Heart left ventricle (tissue), 16 donors: ENCODE data around the gene SETD3. TPM values are rescaled to one million over a fixed set of nuclear protein-coding genes. Genes with fewer than 3 reads are reported as not detected.
A peak's percentile ranks its signal among the peaks of the same experiment; 100 is the strongest.

Source experiments
- ATAC-seq, 4 donors: fragments of 200-7000 bp; cut with Tn5 transposase; one replicate each; pipeline ENCODE4 v1.9.1; 2020 to 2022; ENCODE audit warnings: moderate library complexity in 4 of 4, mild to moderate bottlenecking in 3 of 4, moderate number of reproducible peaks in 1 of 4
- DNase-seq, 5 donors: peaks; one replicate each; pipeline ENCODE4 v3.0.0-alpha.2; 2020
- H3K27ac ChIP-seq, 12 donors: fragments of 200-600 bp; sonication (generic) in 4 of 12; one replicate each; pipeline versions ENCODE4 v1.5.0 to v1.8.0; 2016 to 2022; ENCODE audit warnings: mild to moderate bottlenecking in 2 of 12
- H3K27me3 ChIP-seq, 9 donors: fragments of 200-600 bp; sonication (generic) in 2 of 9; one replicate each; pipeline versions ENCODE4 v1.5.1 to v1.8.0; 2016 to 2022; ENCODE audit warnings: mild to moderate bottlenecking in 3 of 9
- H3K36me3 ChIP-seq, 9 donors: fragments of 200-600 bp; sonication (generic) in 2 of 9; one replicate each; pipeline versions ENCODE4 v1.5.0 to v1.8.0; 2018 to 2022; ENCODE audit warnings: mild to moderate bottlenecking in 2 of 9
- H3K4me1 ChIP-seq, 12 donors: fragments of 200-600 bp; sonication (generic) in 4 of 12; one replicate each; pipeline versions ENCODE4 v1.5.0 to v1.8.0; 2016 to 2022; ENCODE audit warnings: mild to moderate bottlenecking in 3 of 12
- H3K4me3 ChIP-seq, 12 donors: fragments of 200-600 bp; sonication (generic) in 4 of 12; one replicate each; pipeline versions ENCODE4 v1.5.0 to v1.8.0; 2017 to 2022; ENCODE audit warnings: mild to moderate bottlenecking in 9 of 12, moderate library complexity in 4 of 12
- H3K9me3 ChIP-seq, 12 donors: fragments of 200-600 bp; sonication (generic) in 4 of 12; one replicate each; pipeline versions ENCODE4 v1.5.0 to v1.8.0; 2016 to 2022; ENCODE audit warnings: mild to moderate bottlenecking in 1 of 12
- POLR2A ChIP-seq, 2 donors: fragments of 450-650 bp; IDR thresholded peaks; one replicate each; pipeline ENCODE4 v1.6.1; 2017; ENCODE audit warnings: antibody characterized with exemption in 2 of 2, mild to moderate bottlenecking in 2 of 2, moderate library complexity in 2 of 2
- WGBS, 4 donors: extraction: QIAGEN DNeasy Blood & Tissue Kit in 2 of 4; methylation state at CpG; one replicate each; pipeline versions ENCODE4 v1.1.5 to v1.1.7; 2013 to 2018; 5-methylcytosine and 5-hydroxymethylcytosine counted together
- intact Hi-C, 10 donors: fragments of 100-400 bp; cut with DNase I; formaldehyde crosslinking; loops; one replicate each; pipeline versions ENCODE4 v1.11.1 to v1.14.2; 2022
- polyA plus RNA-seq, 2 donors: library from polyadenylated mRNA; stranded (reverse); fragments of 200-250 nt; gene quantifications; one replicate each; pipeline ENCODE4 v1.2.3, GENCODE V29; 2013
- total RNA-seq, 9 donors: library from RNA; depleted of rRNA in 2 of 9; stranded (reverse); fragments of >200 nt in 2 of 9; fragmentation: NEBNext Ultra II Directional in 3 of 9; extraction: Animal tissue kit (Norgen Biotek cat#: 25700) in 3 of 9; gene quantifications; one replicate each; pipeline versions ENCODE4 v1.1.0 to v1.2.4, GENCODE V29; 2016 to 2023
- TF ChIP-seq, protein P1 (sequence below), 12 donors: fragments of 200-600 bp; sonication (generic) in 4 of 12; IDR thresholded peaks; one replicate each; pipeline versions ENCODE4 v1.5.0 to v1.8.0; 2018 to 2022; ENCODE audit warnings: antibody characterized with exemption in 12 of 12, mild to moderate bottlenecking in 5 of 12
- donor health status: ischemic (EF 13 %, LVEDD 7.1; RV severe dilation, severe dysfunction).
- donor health status: healthy with polysubstance abuse.
- donor health status: DM: no; HTN: yes; CAD: no.
- donor health status: DM: no; HTN: no; CAD: no.
- donor health status: ischemic (EF 25% LVEDD 6.9; RV normal size, moderate dysfunction).
- donor health status: ischemic (EF 25% LVEDD 5.7; RV mildly dilated, moderate dysfunction).
- donor health status: healthy.
- donor health status: DM: yes; HTN: yes; CAD: no.
- donor health status: ischemic (EF 35%, LVEDD 5.7; RV mildly dilated, moderate dysfunction).
- donor health status: nonischemic (EF 11% LVEDD 7.7; RV severe dilation, severe dysfunction).
- donor health status: DM: yes; HTN: yes; CAD: no.
- donor health status: PGD.
- donor health status: ischemic (EF 29% LVEDD 5.4; RV normal size, mild dysfunction).
- donor health status: nonischemic (EF 23%, LVEDD 6.1; RV moderate dilation, normal function).

The SETD3 gene
- total and polyA plus RNA-seq, 11 donors: 49.7 to 130 (median 92.6) TPM

GRCh38 chr14:99516871-99517642 is 36.4 kb upstream of the SETD3 start:
- intact Hi-C loops: loop anchor here in 1 of 10 donors (10.0 kb wide), 1 partner anchor 368 kb away; no protein-coding TSS in a partner anchor
- H3K27ac ChIP-seq: no peak overlapping the region

DNA sequence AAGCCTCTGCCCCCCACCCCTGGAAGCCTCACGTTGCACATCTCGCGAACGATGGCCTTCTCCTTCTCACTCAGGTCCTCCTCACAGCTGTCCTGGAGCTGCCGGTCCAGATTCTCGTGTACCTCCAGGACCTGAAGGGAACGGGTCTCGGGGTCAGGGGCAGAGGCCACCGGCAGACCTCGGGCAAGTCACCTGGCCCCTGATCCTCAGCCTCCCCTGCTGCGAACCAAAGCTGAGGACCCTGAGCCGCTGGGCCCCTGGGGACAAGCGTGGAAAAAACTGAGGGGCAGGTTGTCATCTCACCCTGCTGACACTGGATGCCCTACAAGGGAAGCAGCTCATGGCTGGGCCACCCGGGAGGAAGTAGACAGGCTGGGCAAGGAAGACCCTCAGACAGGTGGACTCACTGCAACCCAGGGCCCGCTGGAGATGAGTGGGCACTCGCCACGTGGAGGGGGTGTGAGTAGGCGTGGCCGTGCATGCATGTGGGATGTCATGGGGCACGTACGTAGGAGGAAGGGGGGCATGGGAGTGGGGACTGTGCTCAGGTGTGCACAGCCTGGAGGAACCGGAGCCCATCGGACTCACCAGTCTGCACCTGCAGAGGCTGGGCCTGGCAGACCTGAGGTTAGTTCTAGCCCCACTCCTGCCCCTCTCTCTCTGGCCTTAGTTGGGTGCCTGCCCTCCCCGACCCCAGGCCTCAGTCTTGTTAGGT is 35.7 kb upstream of the SETD3 start:
- intact Hi-C loops: loop anchor here in 1 of 10 donors (10.0 kb wide), 1 partner anchor 368 kb away; no protein-coding TSS in a partner anchor
- 81 to 88% (median 83%) methylated on average over 22 to 24 of the region's 24 CpGs for WGBS, 4 donors
- TF ChIP-seq, protein P1, sequence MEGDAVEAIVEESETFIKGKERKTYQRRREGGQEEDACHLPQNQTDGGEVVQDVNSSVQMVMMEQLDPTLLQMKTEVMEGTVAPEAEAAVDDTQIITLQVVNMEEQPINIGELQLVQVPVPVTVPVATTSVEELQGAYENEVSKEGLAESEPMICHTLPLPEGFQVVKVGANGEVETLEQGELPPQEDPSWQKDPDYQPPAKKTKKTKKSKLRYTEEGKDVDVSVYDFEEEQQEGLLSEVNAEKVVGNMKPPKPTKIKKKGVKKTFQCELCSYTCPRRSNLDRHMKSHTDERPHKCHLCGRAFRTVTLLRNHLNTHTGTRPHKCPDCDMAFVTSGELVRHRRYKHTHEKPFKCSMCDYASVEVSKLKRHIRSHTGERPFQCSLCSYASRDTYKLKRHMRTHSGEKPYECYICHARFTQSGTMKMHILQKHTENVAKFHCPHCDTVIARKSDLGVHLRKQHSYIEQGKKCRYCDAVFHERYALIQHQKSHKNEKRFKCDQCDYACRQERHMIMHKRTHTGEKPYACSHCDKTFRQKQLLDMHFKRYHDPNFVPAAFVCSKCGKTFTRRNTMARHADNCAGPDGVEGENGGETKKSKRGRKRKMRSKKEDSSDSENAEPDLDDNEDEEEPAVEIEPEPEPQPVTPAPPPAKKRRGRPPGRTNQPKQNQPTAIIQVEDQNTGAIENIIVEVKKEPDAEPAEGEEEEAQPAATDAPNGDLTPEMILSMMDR (IDR thresholded peaks at IDR 0.05): no peak
- no peak for TF ChIP-seq POLR2A (IDR thresholded peaks at IDR 0.05)
- Histone ChIP-seq H3K4me1 (peaks cover 0 to 15% (median 7%) of the 10 kb centered on the region in 12 donors), H3K4me3 (no peak overlapping the region), H3K27me3 (no peaks in the 10 kb centered on the region), H3K36me3 (peaks cover 0 to 39% (median 19%) of the 10 kb centered on the region in 9 donors), H3K9me3 (no peaks in the 10 kb centered on the region), H3K27ac (no peak overlapping the region)
- peak; percentile 5 to 53 (median 21) for DNase-seq
- no peak for ATAC-seq

More at GRCh38 chr14:99516871-99517642, 36.4 kb upstream of the SETD3 start:
- no peak for TF ChIP-seq POLR2A (IDR thresholded peaks at IDR 0.05)
- TF ChIP-seq, protein P1 (IDR thresholded peaks at IDR 0.05): no peak
- WGBS, 4 donors: 83 to 95% (median 88%) methylated on average over 10 to 14 of the region's 14 CpGs
- no peak overlapping the region for H3K4me3 ChIP-seq
- H3K27me3 ChIP-seq: no peaks in the 10 kb centered on the region
- H3K4me1 ChIP-seq: peaks cover 0 to 15% (median 6%) of the 10 kb centered on the region in 12 donors
- no peaks in the 10 kb centered on the region for H3K9me3 ChIP-seq
- DNase-seq: peak; percentile 7 to 57 (median 14)
- peaks cover 0 to 32% (median 14%) of the 10 kb centered on the region in 9 donors for H3K36me3 ChIP-seq
- no peak for ATAC-seq

DNA sequence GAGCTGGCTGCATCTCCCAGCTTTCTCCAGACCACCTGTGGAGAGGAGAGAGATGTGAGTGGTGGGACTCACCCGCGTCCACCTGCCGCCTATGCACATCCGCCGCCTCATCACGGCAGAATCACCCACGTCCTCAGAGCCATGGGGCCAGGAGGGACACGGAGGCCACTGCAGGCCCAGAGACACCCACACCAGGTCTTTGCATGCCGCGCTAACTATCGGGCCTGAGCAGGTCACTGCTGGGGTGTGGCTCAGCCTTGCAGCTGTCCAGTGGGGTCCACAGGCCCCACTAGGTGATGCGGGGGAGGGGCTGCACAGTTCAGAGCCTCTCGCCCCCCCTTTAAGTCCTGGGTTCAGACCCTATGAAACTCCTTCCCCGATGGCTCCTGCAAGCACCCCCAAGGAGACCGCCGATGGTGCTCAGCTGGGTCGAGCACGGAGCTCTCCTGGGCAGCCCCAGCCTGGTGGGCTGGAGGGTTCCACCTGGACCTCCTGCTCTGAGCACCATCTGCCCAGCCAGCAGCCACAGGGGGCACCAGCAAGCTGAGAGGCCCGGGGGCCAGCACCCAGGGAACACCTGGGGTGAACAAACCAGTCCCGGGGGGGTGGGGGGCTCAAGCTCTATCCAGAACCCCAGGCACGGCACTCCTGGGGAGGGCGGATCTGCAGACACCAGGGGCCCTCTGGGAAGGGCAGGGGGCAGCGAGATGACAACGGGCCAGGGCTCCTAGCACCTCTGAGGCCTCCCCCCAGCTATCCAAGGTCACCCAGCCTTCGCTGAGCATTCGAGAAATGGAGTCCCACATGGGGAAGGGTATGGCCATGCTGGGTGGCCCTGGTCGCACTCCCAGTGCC is 34.9 kb upstream of the SETD3 start:
- peaks cover 0 to 47% (median 23%) of the 10 kb centered on the region in 9 donors for H3K36me3 ChIP-seq
- H3K27me3 ChIP-seq: no peaks in the 10 kb centered on the region
- 87 to 91% (median 88%) methylated on average over 11 to 27 of the region's 27 CpGs for WGBS, 4 donors
- DNase-seq (peak in 4 of 5 donors; percentile 14 to 52 (median 24)), ATAC-seq (no peak)
- H3K4me1 ChIP-seq: peaks cover 0 to 19% (median 8%) of the 10 kb centered on the region in 12 donors
- no peak overlapping the region for H3K27ac ChIP-seq
- TF ChIP-seq POLR2A (IDR thresholded peaks at IDR 0.05): no peak
- TF ChIP-seq, protein P1 (IDR thresholded peaks at IDR 0.05): no peak
- no peaks in the 10 kb centered on the region for H3K9me3 ChIP-seq
- intact Hi-C loops: loop anchor here in 1 of 10 donors (10.0 kb wide), 1 partner anchor 369 kb away; no protein-coding TSS in a partner anchor
- no peak overlapping the region for H3K4me3 ChIP-seq
